Endothelial cell of hepatic sinusoid (primary cell): ENCODE data around the gene GBX2.

Source experiments
- in situ Hi-C: cut with HindIII; loops from 2 replicates; pipeline ENCODE4 v1.10.0; 2017; ENCODE audit warnings: low sequenced_read_pairs

GBX2 gene

DNA sequence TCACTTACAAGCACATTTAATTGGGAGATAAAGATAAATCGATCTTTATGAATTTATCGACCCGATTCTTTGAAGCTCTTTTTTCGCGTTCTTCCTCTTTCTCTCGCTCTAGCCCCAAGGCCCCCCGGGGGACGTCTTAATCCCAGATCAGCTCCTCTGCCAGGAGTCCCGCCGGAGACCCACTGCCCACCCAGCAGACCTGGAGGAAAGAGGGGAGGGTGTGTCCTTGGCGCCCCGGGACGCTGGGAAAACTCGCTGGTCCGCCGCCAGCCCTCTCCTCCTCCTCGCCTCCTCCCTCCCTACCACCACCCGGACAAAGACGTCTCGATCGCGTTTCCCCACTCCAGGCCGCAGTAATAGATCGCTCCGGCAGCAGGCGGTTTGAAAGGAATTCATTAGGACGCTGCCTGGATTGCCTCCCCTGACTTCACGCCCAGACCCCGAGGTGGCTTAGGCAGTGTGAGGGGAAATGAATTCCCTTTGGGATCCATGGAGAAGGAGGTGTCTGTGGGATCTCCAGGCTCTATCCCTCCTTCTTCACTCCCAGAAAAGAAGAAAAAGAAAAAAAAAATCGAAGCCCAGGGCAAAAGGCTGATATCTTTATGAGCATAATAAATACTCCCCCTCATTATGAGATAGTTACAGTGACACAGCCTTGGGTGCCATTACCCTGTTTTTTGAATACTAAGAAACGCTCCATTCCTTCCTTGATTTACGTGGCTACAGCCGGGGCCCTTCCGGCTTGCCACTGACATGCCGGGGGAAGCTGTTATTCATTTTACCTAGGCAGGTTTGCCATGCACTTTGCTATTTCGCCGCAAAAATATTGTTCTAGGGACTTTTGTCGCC, 1.8 kb upstream of the GBX2 start:
- in situ Hi-C loops, result no loop called here

DNA sequence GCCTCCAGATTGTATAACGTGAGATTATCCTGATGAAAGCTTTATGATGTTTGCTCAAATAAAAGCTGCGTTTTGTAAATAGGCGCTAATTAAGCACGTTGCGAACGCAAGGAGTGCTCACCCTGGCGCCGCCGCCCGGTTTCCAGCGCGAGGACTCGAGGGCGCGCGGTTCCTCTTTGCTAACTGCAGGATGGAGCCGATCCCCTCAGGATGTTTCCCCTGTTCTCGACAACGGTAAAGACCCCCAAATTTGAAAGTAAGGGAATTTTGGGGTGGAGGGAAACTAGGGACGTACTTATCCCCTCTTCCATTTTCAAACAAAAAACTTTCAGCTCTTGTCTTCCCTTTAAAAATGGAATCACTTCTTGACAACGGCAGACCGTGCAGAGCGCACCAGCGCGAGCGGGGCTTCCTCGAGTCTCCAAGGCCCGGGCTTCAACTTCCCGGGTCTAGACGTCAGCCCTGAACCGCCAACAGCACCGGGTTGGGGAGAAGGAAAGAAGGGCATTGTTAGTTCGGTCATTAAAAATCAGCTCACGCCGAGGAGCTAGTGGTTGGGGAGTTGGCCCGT, 1.1 kb upstream of the GBX2 start:
- in situ Hi-C loops, result no loop called here

DNA sequence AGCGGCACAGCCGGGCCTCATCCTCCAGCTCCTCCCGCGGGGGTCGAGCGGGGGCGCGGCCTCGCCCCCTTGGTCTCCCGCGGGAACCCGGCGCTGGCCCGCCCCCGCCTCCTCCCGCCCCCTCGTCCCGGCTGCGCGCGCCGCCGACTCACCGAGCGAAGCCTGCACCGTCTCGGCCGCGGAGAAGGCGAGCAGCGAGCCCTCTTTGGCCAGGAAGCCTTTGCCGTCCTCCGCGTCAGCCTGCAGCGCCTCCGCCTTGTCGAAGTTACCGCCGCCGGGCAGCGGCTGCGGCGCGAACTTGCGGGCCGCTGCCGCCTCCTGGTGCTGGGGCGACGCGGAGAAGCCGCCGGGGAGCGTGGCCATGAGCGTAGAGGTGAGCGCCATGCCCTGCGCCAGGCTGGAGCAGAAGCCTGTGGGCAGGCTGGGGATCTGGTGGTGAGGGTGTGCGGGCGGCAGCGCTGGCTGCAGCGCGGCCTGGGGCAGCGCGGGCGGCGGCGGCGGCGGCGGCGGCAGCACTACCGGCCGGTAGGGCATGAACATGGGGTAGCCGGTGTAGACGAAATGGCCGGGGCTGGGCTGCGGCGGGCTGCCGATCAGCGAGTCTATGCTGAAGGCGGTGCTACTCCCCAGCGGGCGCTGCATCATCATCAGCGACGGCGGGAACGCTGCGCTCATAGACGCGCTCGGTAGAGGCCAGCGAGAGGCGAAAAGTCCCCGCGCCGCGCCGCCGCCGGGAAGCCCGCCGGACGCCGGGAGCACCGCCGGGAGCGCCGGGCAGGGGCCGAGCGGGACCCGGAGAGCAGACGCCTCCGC, 683 bp downstream of the GBX2 start:
- in situ Hi-C loops, result no loop called here

DNA sequence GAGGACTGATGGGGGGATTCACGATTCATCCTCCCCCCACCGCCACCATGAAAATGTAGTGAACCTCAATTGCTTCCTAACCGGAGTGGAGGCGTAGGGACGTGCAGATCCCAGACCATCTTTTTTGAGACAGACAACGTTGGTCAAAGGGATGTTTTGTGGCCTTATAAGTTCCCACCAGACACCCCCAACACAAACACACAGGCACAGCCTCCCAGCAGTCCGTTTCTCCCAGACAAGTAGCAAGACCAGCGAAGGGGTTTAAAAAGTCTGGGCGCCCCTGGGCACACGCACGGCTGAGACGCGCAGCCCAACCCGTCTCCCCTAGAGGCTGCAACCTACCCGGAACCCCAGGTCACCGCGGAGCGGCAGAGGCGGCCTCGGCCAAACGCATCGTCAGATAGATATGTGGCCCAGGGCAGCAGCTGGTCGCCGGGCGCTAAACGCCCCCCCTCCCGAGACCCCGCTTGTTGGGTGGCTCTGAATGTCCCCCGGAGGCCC, 1.3 kb downstream of the GBX2 start:
- in situ Hi-C loops, result no loop called here

- in situ Hi-C loops, result no loop called here
Observed at GRCh38 chr2:236165842-236166795, 2.1 kb downstream of the GBX2 start.

DNA sequence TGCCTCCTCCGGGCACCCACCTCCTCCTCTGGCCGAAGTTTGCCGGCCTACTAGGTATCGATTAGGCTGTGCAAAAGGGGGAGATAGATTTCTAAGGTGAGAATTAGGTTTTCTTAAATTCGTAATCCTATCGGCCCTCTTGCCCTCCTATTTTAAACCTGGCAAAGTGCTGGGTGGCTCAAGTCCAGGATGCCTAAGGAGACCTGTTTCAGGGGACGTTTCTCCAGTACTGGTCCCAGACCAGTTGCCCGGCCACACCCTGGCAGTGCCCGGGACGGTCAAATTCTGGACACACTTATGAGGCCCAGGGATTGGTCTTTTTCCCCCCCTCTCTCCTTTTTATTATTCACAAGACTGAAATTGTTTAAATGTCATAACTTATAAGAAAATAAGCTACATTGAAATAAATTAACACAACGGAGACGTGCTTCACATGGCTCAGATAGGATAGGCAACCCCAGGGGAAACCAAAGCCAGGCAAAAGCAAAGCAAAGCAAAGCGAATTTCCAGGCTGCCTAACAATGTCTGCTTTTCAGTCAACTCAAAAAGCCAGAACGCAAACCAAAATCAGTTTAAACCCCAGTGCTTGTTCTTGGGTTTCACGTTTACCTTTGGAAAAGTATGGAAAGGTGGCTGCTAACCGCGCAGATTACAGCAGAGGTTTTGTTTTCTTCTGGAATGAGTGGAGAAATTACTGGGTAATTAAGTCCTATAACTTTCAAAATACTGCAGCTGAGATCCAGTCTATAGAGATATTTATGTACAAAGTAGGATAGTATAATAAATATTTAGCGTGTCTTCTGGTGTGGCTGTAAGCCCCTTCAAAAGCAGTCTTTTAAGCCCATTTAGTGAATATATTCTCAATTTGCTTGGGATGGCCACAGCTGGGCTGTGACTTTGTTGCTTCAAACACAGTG, 3.0 kb downstream of the GBX2 start:
- in situ Hi-C loops, result no loop called here

- in situ Hi-C loops, result no loop called here
Observed at GRCh38 chr2:236164201-236164924, 3.8 kb downstream of the GBX2 start.

- in situ Hi-C loops, result no loop called here
Observed at GRCh38 chr2:236163471-236164200, 4.5 kb downstream of the GBX2 start.

- in situ Hi-C loops, result no loop called here
Observed at GRCh38 chr2:236162882-236163470, 5.2 kb downstream of the GBX2 start.

DNA sequence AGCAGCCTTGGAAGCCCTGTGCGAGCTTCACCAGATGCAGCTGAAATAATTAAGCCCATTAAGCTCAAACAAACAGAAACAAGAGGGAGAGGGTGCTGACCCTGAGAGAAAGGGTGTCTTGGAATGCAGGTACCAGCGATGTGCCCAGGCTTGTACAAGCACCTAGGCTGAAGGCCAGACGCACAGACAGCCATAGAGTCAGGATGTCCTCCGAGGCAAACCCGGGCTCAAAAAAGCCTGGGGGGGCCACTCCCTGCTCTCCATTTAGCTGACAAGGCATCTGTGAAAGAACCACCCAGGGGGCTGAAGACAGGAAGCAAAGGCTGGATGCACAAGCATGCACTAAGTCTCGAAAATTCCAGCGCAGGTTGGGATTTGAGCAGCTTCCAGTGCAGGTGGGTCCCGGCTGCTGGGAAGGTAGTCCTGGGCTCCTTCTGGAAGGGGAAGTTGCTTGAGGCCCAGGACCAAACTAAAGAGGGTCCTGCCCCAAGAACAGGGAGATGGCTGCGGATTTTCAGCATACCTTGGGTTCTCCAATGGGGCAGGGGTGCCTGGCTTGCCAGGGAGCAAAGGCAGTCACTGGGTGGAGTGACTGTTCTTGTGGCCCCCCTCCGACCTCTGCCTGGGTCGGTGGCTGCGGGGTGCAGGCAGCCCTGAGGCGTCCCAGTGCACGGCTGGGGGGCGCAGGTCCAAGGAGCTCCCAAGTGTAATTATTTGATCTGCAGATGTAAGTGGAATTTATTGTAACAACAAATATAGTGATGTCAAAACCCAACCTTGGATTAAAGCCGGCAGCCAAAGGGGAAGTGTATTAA, 5.9 kb downstream of the GBX2 start:
- in situ Hi-C loops, result no loop called here

DNA sequence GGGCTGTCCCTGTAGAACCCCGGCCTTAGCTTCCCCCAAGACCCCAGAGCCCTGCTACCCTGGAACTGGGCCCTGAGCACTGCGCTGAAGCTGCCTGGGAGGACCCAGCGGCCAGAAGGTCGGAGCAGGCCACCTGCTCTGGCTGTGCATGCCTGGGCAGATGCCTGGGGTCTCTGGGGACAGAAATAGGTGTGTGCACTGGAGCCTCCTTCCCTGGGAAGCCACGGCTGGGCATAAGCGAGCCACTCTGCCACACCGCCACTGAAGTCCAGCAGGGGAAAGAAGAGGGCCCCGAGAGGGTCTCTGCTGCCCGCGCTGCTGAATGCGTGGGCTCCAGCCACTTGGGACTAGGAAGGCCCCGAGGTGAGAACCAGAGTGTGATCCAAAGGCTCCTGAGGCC, 6.7 kb downstream of the GBX2 start:
- in situ Hi-C loops, result no loop called here

DNA sequence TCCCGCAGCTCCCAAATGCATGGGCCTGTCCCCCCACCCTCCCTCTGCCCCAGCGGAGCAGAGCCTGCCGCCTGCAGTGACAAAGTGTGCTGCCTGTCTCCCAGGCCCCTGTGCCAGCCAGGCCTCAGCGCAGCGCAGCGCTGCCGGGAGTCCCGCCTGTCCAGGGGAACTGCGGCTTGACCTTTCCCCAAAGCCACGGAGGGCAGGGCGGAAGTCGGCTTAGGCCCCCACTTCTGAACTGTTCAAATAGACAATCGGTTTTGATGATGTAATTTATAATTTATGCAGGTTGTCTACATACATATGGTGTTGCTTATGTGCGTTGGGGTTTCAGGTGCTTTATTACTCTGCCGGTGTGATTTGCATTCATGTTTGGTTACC, 7.1 kb downstream of the GBX2 start:
- in situ Hi-C loops, result no loop called here

GRCh38 chr2:236160366-236161081, 7.7 kb downstream of the GBX2 start:
- in situ Hi-C loops, result no loop called here

DNA sequence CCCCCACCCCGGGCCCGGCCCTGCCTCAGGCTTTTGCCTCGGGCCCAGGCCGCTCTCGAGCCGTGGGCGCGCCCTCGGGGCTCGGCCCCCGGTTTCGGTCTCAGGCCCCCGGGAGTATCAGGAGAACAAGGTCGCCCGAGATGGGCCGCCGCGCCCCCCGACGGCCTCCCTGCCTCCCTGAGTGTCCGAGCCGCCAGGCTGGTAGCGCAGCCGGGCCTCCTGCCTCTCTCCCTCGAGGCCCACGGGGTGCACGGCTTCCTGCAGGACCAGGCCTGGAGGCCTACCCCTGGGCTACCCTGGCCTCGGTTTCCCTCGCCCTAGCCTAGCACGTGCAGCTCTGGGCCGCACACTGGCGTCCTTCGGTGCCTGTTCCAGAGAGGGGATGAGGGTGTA, 8.4 kb downstream of the GBX2 start:
- in situ Hi-C loops, result no loop called here

DNA sequence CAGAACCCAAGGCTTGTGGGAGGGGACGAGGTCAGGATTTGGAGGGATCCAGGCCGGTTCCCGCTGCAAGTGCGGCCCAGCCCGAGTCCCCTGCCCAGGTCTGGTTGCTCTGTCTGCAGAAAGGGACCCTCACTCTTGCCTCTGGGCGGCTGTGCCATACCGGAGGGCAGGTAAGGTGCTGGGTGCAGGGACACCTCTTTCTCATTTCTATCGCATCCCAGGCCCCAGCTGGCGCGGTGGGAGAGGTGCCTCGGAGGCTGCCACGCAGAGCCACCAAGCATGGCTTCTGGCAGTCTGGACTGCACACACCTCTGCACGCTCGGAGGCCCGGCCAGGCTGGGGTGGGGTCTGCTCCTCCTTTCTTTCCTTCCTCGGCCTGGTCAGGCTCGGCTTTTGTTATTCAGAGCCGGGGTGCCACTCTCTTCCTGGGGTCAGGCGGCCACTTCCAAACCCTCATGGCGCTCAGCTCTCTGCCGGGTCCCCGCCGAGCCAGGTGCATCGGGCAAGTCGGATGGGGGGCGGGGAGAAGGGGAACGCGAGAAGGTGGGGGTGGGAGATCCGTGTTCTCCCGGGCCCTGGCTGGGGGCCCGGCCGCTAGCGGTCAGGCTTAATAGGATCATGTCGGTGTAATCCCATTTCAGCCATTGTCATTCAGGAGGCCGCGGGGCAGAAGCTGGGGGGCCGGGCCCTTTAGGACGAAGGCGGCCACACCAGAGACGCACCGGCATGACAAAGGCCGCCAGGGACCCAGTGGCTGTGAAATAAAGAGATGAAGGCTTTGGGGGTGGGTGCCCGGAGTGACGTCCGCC, 9.0 kb downstream of the GBX2 start:
- in situ Hi-C loops, result no loop called here
